Prostate gland (tissue), 2 donors: ENCODE results near the gene KIF16B. TPM values are rescaled to one million over a fixed set of nuclear protein-coding genes. Genes with fewer than 3 reads are reported as not detected.

Source experiments
- DNase-seq: peaks from one replicate; pipeline ENCODE4 v3.0.0-alpha.2; 2019; ENCODE audit warnings: low spot score
- H3K27ac ChIP-seq, 2 donors: fragments of 200-600 bp; sonication (generic); 2 replicates each; pipeline ENCODE4 v1.5.1; 2017 to 2019
- H3K27me3 ChIP-seq: fragments of 200-600 bp; sonication (generic); replicated peaks from 2 replicates; pipeline ENCODE4 v1.5.1; 2019; ENCODE audit not compliant: insufficient read depth
- H3K36me3 ChIP-seq, 2 donors: fragments of 200-600 bp; sonication (generic); 1 replicate in 1 of 2; 2 replicates in 1 of 2; pipeline versions ENCODE4 v1.5.1 to v1.8.1; 2017 to 2019
- H3K4me1 ChIP-seq: fragments of 200-600 bp; sonication (generic); replicated peaks from 2 replicates; pipeline ENCODE4 v1.5.1; 2019
- H3K4me3 ChIP-seq, 2 donors: fragments of 200-600 bp; sonication (generic); 2 replicates each; pipeline ENCODE4 v1.5.1; 2017 to 2019
- H3K9me3 ChIP-seq: fragments of 200-600 bp; sonication (generic); 2 replicates; pipeline ENCODE4 v1.5.1; 2017
- POLR2A ChIP-seq: fragments of 450-650 bp; IDR thresholded peaks from one replicate; pipeline ENCODE4 v1.6.1; 2016; ENCODE audit warnings: antibody characterized with exemption, mild to moderate bottlenecking
- POLR2AphosphoS5 ChIP-seq: sonication (generic); formaldehyde crosslinking; IDR thresholded peaks from one replicate; pipeline ENCODE4 v1.6.1; 2017; ENCODE audit warnings: antibody characterized with exemption
- WGBS: methylation state at CpG from one replicate; pipeline ENCODE4 v1.1.5; 2018; 5-methylcytosine and 5-hydroxymethylcytosine counted together
- intact Hi-C: fragments of 100-400 bp; cut with DNase I; formaldehyde crosslinking; loops from one replicate; pipeline ENCODE4 v1.14.2; 2022
- total RNA-seq, 2 donors: library from RNA; depleted of rRNA; stranded (reverse); fragments of >200 nt; gene quantifications; one replicate each; pipeline ENCODE4 v1.1.0, GENCODE V29; 2016
- TF ChIP-seq, protein P1 (sequence below), 4 experiments: fragments of 200-600 bp in 2 of 4; fragments of 450-650 bp in 2 of 4; sonication (generic) in 2 of 4; IDR thresholded peaks; 1 replicate in 3 of 4; 2 replicates in 1 of 4; pipeline ENCODE4 v1.5.1; 2016 to 2019; ENCODE audit warnings: antibody characterized with exemption in 4 of 4, mild to moderate bottlenecking in 2 of 4, moderate library complexity in 2 of 4

Gene KIF16B
- total RNA-seq, 2 donors from 2014 or later, result 11.5 to 24.4 TPM

DNA sequence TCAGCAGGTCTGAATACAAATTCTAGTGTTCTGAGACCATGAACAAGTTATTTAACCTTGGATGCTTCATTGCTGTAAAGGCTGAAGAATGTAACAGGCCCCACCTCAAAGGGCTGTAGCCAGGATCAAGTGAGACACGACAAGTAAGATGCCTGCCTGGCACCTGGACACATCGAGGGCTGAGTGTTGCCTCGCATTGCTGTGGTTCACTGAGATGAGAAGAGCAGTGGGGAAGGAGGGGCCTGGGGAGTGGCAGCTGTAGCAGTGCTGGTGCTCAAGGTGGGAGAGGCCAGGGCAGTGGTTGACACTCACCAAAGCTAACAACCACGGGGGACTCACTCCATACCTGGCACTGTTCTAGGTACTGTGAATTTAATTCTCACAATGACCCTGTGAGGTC lies 187.8 kb downstream of the KIF16B start:
- Histone ChIP-seq H3K9me3 (no peaks in the 10 kb centered on the region), H3K4me3 (no peak overlapping the region), H3K36me3 (peaks cover 0 to 3% of the 10 kb centered on the region in 2 donors), H3K27me3 (no peaks in the 10 kb centered on the region), H3K4me1 (no peaks in the 10 kb centered on the region), H3K27ac (no peak overlapping the region)
- intact Hi-C loops, result no loop called here
- DNase-seq, result no peak
- WGBS, result 84% methylated on average over 4 of the region's 4 CpGs
- no peak for TF ChIP-seq POLR2A
- TF ChIP-seq, protein P1, sequence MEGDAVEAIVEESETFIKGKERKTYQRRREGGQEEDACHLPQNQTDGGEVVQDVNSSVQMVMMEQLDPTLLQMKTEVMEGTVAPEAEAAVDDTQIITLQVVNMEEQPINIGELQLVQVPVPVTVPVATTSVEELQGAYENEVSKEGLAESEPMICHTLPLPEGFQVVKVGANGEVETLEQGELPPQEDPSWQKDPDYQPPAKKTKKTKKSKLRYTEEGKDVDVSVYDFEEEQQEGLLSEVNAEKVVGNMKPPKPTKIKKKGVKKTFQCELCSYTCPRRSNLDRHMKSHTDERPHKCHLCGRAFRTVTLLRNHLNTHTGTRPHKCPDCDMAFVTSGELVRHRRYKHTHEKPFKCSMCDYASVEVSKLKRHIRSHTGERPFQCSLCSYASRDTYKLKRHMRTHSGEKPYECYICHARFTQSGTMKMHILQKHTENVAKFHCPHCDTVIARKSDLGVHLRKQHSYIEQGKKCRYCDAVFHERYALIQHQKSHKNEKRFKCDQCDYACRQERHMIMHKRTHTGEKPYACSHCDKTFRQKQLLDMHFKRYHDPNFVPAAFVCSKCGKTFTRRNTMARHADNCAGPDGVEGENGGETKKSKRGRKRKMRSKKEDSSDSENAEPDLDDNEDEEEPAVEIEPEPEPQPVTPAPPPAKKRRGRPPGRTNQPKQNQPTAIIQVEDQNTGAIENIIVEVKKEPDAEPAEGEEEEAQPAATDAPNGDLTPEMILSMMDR (IDR thresholded peaks at IDR 0.05), result no peak
- no peak for TF ChIP-seq POLR2AphosphoS5

DNA sequence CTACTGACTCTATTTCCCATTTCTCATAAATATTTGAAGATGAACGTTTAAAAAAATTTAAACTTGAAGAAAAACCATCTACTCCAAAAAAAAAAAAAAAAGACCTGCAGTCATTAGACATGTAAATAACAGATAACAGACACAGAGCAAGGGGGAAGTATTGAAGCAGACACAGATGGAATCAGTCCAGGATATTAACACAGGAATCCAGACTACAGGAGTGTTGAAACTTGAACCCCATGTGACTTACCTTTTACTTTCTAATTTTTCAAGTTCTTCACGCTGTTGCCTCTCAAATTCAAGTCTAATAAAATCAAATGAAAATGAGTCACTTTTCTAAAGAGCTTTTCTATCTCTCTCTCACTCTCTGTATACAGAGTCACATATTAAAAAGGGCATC lies 191.8 kb downstream of the KIF16B start:
- H3K36me3 ChIP-seq, result peaks cover 0 to 3% of the 10 kb centered on the region in 2 donors
- H3K4me1 ChIP-seq, result no peaks in the 10 kb centered on the region
- WGBS, result 74% methylated on average over 2 of the region's 2 CpGs
- H3K27ac ChIP-seq, result no peak overlapping the region
- intact Hi-C loops, result no loop called here
- TF ChIP-seq POLR2A (no peak), POLR2AphosphoS5 (no peak)
- TF ChIP-seq, protein P1 (IDR thresholded peaks at IDR 0.05), result no peak
- no peaks in the 10 kb centered on the region for H3K9me3 ChIP-seq
- no peak for DNase-seq
- H3K27me3 ChIP-seq, result no peaks in the 10 kb centered on the region
- H3K4me3 ChIP-seq, result no peak overlapping the region

DNA sequence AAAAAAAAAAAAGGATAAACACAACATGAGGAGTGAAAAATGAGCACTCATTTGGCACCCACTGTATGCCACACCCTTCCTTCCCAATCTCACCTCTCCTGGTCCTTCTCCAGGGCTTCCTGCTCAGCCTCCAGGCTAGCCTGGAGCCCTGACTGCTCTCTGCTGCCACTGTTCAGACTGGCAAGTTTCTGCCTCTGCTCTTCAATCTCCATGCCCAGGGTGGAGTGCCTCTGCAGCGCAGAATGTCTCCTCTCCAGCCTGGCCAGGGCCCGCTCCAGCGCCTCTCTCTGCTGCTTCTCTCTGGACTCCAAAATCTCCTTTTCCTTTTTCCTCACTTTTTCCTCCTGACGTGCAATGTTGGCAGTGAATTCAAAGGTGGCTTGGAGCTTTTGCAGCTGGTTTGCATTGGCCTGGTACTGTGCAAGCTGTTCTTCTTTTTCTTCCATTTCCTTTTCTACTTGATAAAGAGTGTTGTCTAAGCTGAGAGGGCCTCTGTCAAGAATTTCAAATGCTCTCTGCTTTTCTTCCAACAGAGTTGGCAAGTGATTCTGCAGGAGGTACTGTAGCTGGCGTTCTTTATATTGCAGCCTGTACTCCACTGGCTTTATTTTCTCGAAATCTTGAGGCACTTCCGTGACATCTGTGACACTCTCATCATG lies 194.4 kb downstream of the KIF16B start:
- H3K27me3 ChIP-seq, result no peaks in the 10 kb centered on the region
- 88% methylated on average over 7 of the region's 7 CpGs for WGBS
- no peaks in the 10 kb centered on the region for H3K4me1 ChIP-seq
- no peaks in the 10 kb centered on the region for H3K36me3 ChIP-seq
- no peaks in the 10 kb centered on the region for H3K9me3 ChIP-seq
- intact Hi-C loops, result no loop called here
- H3K4me3 ChIP-seq, result no peak overlapping the region
- H3K27ac ChIP-seq, result no peak overlapping the region
- no peak for DNase-seq
- TF ChIP-seq POLR2A (no peak), POLR2AphosphoS5 (no peak)
- TF ChIP-seq, protein P1 (IDR thresholded peaks at IDR 0.05), result no peak

DNA sequence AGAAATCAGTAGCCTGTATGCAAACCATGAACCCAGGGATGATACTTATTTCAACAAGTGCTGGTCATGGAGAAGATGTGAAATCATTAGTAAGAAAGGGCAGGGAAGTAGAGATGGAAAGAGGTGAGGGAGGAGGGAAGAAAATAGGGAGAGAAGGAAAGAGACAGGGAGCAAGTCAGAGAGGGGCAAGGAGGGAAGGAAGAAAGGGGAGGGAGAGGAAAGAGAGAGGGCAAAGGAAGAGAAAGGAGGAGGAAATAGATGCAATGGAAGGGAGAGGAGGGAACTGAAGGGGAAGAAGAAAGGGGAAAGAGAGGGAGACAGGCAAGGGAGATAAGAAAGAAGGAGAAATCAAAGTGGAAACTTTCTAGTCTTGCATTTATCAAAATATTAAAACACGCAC lies 195.1 kb downstream of the KIF16B start:
- DNase-seq, result no peak

More for the DNA sequence above, 195.1 kb downstream of the KIF16B start:
- H3K27ac ChIP-seq, result no peak overlapping the region
- TF ChIP-seq, protein P1 (IDR thresholded peaks at IDR 0.05), result no peak
- no peak for TF ChIP-seq POLR2AphosphoS5
- no peak for TF ChIP-seq POLR2A
- WGBS, result 98% methylated on average over 1 of the region's 1 CpG
- no peaks in the 10 kb centered on the region for H3K9me3 ChIP-seq
- no peaks in the 10 kb centered on the region for H3K27me3 ChIP-seq
- no peak overlapping the region for H3K4me3 ChIP-seq
- intact Hi-C loops, result no loop called here
- H3K4me1 ChIP-seq, result no peaks in the 10 kb centered on the region
- H3K36me3 ChIP-seq, result no peaks in the 10 kb centered on the region
